GM10266 (cell line): ENCODE results near the gene HPCAL1.

ENCODE experiments used
- DNase-seq: peaks from one replicate; pipeline ENCODE4 v3.0.0; 2012; ENCODE audit errors: extremely low spot score
- TF ChIP-seq, protein P1 (sequence below): IDR thresholded peaks from 2 replicates; pipeline ENCODE4 v1.5.1; 2012; ENCODE audit warnings: mild to moderate bottlenecking, low read depth; ENCODE audit not compliant: control insufficient read depth, insufficient read depth; ENCODE audit errors: missing control alignments

Gene HPCAL1

DNA sequence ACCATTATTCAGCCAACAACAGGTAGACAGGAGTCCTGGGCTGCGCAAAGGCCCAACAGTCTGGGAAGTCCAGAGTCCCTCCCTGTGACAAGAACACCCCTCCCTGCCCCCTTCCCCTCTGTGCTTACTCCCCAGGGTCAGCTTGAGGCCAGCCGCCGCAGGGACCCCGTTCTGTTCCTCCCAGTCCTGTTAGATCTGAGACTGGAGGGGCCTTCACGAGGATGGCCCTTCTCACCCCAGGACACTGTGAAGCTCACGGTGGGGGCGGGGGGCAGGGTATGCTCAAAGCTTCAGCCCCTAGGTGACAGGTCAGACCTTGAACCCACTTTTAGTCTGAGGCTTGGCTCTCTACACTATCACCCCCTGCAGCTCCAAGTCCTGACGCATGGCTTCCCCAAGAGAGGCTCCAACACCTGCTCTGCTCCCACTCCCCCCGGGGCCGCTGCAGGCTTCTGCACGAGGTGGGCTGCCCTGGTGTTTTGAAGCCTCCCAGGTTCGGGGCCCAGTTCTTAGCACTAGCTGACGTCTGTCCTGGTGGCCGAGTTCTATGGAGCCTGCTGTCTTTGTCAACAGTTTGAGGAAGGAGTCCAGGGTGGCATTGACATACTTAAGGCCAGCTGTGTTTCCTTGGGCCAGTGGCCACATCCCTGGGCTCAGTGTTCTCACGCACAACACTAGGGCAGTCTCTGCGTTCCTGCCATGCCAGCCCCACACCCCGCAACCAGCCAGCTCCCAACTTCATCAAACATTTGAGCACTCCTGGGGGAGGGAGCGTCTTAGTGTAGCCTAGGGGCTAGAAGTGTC, 37.2 kb upstream of the HPCAL1 start:
- TF ChIP-seq, protein P1, sequence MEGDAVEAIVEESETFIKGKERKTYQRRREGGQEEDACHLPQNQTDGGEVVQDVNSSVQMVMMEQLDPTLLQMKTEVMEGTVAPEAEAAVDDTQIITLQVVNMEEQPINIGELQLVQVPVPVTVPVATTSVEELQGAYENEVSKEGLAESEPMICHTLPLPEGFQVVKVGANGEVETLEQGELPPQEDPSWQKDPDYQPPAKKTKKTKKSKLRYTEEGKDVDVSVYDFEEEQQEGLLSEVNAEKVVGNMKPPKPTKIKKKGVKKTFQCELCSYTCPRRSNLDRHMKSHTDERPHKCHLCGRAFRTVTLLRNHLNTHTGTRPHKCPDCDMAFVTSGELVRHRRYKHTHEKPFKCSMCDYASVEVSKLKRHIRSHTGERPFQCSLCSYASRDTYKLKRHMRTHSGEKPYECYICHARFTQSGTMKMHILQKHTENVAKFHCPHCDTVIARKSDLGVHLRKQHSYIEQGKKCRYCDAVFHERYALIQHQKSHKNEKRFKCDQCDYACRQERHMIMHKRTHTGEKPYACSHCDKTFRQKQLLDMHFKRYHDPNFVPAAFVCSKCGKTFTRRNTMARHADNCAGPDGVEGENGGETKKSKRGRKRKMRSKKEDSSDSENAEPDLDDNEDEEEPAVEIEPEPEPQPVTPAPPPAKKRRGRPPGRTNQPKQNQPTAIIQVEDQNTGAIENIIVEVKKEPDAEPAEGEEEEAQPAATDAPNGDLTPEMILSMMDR, result no peak

DNA sequence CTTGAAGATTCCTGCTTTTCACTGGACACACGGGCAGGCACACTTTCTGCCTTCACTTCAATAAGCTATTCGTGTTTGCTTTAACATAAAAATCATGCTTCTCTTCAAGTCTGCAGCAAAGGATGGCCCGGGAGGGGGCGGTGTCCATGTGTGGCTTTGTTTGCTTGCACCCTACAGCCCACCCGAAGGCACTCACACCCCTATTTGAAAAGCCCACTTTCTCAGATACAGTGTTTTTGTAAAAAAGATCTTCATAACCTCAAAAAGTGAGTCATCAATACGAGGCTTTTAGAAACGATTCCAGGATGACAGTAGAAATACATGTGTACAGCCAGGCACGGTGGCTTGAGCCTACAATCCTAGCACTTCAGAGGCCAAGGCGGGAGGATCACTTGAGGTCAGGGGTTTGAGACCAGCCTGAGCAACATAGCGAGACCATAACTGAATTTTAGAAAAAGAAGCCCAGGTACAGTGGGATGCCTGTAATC, 36.5 kb upstream of the HPCAL1 start:
- DNase-seq, result no peak
- TF ChIP-seq, protein P1, result no peak

More for the DNA sequence above, 37.2 kb upstream of the HPCAL1 start:
- no peak for DNase-seq

DNA sequence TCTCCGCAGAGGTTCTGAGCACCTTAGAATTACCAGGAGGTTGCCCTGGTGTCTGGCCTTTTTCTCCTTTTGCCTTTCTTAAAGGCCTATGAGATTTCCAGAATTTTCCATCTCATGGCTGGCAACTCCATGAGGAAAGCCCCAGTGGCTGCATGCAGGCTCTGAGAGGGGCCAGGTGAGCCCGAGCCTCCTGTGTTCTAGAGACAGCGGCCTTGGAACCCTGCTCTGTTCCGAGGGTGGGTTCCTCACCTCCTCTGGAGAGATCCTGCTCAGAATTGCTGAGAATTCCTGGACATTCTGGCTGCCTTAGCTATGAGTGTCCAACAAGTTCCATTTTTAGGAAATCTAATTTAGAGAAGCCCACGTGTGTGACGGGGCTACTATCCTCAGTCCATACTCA, 35.7 kb upstream of the HPCAL1 start:
- TF ChIP-seq, protein P1, result no peak
- DNase-seq, result no peak

DNA sequence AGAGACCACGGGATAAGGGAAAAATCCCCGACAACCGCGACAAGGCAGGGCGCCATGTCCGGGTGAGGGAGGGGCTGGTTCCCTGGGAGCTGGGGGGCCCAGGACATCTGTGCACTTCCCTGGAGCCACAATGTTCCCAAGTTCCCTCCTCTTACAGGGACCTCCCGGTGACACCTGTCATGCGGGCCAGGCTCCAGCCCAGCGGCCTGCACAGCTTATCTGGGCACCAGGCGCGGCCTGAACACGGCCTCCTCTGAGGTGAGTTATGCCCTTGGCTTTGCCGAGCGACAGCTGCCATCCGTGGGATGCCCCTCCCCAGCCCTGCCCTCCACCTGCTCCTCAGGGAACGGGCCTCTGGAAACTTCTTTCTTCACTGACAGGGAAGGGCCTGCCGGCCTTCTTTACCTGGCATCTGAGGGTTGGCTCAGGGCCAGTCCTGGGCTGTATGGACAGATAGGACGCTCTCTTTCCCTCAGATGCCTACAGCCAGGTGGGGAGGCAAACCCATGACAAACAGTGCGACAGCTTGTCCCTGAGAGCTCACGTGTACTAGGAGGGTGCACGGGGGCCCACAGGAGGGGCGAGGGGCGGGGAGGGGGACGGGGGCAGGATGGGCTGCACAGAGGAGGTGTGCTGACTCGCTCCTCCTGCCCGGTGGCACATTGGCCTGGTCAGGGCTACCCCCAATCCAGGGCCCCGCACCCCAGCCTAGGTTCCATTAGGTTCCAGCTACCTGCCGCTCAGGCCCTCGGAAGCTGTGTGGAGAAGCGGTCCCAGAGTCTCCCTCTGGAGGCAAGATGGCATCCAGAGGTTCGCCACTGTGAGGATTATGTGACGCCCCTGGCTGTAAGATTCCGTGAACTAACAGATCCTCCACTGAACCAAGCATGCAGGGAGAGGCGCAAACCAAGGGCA, 34.9 kb upstream of the HPCAL1 start:
- DNase-seq, result no peak
- TF ChIP-seq, protein P1, result no peak

DNA sequence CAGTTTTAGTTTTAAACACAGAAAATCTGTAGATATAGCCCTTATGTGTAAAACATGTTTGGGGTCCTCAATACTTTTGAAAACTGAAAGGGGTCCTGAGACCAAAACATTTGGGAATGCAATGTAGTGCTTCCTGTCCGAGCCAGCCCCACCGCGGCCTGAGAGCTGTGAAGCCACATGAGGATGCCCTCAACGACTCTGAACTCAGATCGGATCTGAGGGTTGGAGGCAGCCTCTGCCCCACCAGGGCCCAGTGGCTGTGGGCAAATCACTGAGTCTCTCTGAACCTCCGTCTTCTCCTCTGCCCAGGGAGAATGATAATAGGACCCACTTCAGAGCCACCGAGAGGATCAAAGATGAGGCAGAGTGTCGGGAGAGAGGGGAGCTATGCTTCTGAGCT, 33.4 kb upstream of the HPCAL1 start:
- DNase-seq, result no peak
- TF ChIP-seq, protein P1, result no peak

DNA sequence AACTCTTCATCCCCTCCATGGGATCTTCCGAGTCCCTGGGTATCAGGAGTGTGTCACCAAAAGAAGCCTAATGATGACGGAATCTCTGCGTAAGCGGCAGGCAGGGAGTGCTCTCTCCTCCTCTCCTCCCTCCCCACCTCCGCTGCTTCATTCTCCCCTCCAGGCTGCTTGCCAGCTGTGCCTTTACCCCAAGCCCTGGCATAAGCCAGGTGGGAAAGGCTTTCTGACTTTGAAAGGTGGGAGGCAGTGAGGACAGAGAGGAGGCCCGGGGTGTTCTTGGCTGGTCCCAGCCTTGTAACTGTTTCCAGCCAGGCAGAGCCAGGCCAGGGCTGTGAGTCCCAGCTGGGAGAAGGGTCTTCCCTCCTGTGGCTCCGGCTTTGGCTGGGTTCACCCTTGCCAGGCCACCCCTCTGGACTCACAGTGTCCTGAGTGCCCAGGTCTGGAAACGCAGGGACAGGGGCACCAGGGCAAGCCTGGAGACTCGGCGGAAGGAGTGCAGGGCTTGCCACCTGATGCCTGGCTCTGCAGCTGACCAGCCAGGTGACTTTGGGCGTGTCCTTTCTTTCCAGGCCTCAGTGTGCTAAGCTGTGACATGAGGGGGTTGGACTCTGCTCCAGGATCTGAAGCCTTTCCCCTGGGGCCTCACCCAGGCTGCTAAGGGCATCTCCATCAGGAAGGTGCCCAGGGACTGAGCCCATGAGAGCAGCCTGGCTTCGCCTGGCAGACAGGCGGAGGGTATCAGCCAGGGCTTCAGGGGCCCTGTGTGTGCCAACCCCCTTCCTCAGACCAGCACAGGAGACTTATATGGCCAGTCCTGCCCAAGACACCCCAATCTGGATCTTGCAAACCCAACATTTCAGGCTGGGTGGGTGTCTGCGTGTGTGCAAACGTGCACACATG, 32.7 kb upstream of the HPCAL1 start:
- no peak for DNase-seq
- TF ChIP-seq, protein P1, result no peak
